ENCODE results near the gene DAPK1.

The DAPK1 gene

DNA sequence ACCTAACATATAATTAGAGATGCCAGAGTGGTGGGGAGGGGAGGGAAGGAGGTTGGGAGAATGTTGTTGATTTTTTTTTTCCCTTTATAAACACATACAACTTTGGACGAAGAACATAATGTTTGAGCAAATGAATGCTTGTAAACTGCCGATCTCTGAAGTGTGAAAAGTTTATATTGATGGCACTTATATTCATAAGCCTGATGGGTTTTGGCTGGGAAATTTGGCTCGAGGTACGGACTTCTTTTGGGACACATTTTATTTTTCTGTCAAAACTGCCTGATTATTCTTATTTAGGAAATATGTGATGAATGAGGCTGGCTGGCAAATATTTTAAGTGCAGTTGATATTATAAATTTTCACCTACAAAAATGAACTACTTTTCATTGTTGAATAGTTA lies 9.9 kb downstream of the DAPK1 start:
- Histone ChIP-seq H3K27me3 (no peaks in the 10 kb centered on the region), H3K4me1 (no peaks in the 10 kb centered on the region), H3K36me3 (no peaks in the 10 kb centered on the region), H3K27ac (no peak overlapping the region), H3K4me3 (no peak overlapping the region), H3K9me3 (no peaks in the 10 kb centered on the region)
- intact Hi-C loops (cut with DNase I; ENCODE audit: low total_unique reads) = no loop called here
- TF ChIP-seq, protein P1, sequence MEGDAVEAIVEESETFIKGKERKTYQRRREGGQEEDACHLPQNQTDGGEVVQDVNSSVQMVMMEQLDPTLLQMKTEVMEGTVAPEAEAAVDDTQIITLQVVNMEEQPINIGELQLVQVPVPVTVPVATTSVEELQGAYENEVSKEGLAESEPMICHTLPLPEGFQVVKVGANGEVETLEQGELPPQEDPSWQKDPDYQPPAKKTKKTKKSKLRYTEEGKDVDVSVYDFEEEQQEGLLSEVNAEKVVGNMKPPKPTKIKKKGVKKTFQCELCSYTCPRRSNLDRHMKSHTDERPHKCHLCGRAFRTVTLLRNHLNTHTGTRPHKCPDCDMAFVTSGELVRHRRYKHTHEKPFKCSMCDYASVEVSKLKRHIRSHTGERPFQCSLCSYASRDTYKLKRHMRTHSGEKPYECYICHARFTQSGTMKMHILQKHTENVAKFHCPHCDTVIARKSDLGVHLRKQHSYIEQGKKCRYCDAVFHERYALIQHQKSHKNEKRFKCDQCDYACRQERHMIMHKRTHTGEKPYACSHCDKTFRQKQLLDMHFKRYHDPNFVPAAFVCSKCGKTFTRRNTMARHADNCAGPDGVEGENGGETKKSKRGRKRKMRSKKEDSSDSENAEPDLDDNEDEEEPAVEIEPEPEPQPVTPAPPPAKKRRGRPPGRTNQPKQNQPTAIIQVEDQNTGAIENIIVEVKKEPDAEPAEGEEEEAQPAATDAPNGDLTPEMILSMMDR (IDR thresholded peaks at IDR 0.05) = no peak
- DNase-seq = no peak

DNA sequence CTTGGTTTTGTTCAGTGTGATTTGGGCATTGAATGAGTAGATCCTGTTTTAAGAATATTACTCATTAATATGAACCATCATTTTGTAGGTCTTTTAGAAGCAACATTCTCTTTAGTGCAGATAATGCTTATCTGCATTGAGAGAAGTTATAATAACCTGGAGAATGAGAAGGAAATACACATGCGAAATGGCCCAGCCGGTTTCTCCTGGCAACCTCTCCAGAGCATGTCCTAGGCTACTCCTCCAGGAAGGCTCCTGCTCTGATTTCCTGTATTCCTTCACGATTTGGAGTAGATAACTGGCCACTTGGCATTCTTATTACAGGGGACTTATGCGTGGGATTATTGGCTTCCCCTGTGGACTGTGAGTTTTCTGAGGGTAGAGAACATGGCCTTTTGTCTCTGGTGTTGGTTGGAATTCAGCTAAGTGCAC lies 12.6 kb downstream of the DAPK1 start:
- no peak overlapping the region for H3K4me3 ChIP-seq
- no peaks in the 10 kb centered on the region for H3K9me3 ChIP-seq
- H3K36me3 ChIP-seq = no peaks in the 10 kb centered on the region
- TF ChIP-seq, protein P1 (IDR thresholded peaks at IDR 0.05) = no peak
- no peak overlapping the region for H3K27ac ChIP-seq
- H3K27me3 ChIP-seq = no peaks in the 10 kb centered on the region
- H3K4me1 ChIP-seq = no peaks in the 10 kb centered on the region
- DNase-seq = no peak
- intact Hi-C loops (cut with DNase I; ENCODE audit: low total_unique reads) = no loop called here

DNA sequence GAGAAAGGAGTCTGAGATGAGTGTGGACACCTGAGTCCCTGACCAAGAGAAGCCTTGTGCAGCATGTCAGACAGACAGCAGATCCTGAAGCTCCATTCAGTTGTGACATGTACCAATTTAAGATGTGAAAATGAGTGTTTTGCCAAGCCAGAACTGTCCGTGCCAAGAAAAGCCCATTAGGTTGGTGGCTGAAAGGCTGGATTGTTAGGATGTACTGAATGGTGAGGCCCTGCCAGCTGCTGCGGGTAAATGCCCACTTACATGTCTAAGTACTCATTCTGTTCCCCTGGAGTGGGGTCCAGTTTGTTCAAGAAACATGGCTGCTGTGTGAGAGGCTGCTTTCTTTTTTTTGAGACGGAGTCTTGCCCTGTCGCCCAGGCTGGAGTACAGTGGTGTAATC lies 14.6 kb downstream of the DAPK1 start:
- no peaks in the 10 kb centered on the region for H3K27me3 ChIP-seq
- H3K36me3 ChIP-seq = no peaks in the 10 kb centered on the region
- H3K4me3 ChIP-seq = no peak overlapping the region
- TF ChIP-seq, protein P1 (IDR thresholded peaks at IDR 0.05) = no peak
- H3K9me3 ChIP-seq = peaks cover 0 to 6% (median 0%) of the 10 kb centered on the region in 3 donors
- intact Hi-C loops (cut with DNase I; ENCODE audit: low total_unique reads) = no loop called here
- no peaks in the 10 kb centered on the region for H3K4me1 ChIP-seq
- no peak for DNase-seq
- H3K27ac ChIP-seq = no peak overlapping the region

DNA sequence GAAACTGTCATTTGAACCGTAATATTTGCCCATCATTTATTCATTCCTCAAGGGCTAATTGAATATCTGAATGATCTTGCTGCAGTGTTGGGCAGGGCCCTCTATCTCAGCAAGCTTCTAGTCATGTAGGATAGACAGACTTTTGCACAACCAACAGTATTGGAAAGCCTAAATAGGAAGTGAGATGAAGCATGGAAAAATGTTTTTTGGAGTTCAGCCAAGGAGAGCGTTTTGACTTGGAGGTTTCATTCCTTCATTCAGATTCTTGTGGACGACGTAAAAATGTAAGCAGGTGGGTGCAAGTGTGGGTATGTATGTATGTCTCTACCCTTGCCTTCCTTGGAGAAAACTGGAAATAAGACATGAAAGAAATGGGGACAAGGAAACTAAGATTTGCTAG lies 15.5 kb downstream of the DAPK1 start:
- Histone ChIP-seq H3K4me3 (no peak overlapping the region), H3K27ac (no peak overlapping the region), H3K27me3 (no peaks in the 10 kb centered on the region), H3K4me1 (no peaks in the 10 kb centered on the region), H3K9me3 (peaks cover 0 to 6% (median 0%) of the 10 kb centered on the region in 3 donors), H3K36me3 (no peaks in the 10 kb centered on the region)
- intact Hi-C loops (cut with DNase I; ENCODE audit: low total_unique reads) = no loop called here
- no peak for DNase-seq
- TF ChIP-seq, protein P1 (IDR thresholded peaks at IDR 0.05) = no peak

DNA sequence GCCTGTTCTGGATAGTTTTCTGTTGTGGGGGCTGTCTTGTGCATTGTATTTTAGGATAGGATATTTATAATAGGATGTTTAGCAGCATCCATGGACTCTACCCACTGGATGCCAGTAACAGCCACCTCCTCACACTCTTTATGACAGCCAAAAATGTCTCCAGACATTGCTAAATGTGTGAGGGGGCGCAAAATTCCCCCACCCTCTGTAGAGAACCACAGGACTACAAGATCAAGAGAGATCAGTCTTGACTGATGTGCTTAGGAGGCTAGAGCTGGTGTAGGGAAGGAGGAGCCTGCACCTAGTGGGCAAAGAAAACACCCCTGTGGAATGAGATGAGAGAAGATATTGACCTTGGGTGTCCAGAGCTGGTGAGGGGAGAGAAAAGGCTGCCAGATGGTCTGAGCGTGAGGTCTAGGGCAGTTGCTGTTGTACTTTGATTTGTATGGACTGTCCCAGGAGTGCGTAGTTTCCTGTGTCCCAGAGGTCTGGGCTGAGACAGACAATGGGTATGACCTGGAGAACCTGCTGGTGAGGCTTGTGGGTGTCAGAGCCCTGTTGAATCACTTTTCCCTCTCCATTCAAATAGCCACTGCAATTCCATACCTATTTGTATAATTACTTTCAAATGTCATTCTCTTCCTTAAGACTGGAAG lies 16.3 kb downstream of the DAPK1 start:
- TF ChIP-seq, protein P1 (IDR thresholded peaks at IDR 0.05) = no peak
- Histone ChIP-seq H3K4me3 (no peak overlapping the region), H3K27me3 (no peaks in the 10 kb centered on the region), H3K36me3 (no peaks in the 10 kb centered on the region), H3K9me3 (peaks cover 0 to 6% (median 0%) of the 10 kb centered on the region in 3 donors), H3K4me1 (peaks cover 0 to 1% (median 0%) of the 10 kb centered on the region in 4 donors), H3K27ac (no peak overlapping the region)
- DNase-seq = no peak
- intact Hi-C loops (cut with DNase I; ENCODE audit: low total_unique reads) = no loop called here

Measured in tibial artery (tissue), 4 donors.